C4-2B (cell line): ENCODE measurements around the gene FHIT.

Experiments
- ZFX ChIP-seq: fragments of 450-650 bp; IDR thresholded peaks from 2 replicates; pipeline ENCODE4 v1.6.1; 2017
- TF ChIP-seq, protein P1 (sequence below): fragments of 450-650 bp; conservative IDR thresholded peaks from 2 replicates; pipeline ENCODE4 v1.5.1; 2017; ENCODE audit warnings: mild to moderate bottlenecking

DNA sequence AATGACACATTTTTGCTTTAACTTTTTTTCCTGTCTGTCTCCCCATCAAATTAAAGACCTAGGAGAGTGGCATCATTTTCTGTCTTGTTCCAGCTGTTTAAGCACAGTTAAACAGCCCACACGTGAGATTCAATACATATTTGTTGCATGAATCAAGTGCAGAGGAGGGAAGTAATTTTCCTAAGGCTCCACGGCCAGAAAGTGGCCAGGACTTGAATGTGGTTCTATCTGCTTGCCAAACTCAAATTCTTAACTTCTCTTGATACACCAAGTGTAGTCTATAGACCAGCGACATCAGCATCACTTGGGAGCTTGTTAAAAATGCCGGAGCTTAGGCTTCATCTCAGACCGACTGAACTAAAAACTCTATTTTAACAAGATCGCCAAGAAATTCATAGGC is 1476.6 kb downstream of the FHIT start:
- TF ChIP-seq, protein P1, sequence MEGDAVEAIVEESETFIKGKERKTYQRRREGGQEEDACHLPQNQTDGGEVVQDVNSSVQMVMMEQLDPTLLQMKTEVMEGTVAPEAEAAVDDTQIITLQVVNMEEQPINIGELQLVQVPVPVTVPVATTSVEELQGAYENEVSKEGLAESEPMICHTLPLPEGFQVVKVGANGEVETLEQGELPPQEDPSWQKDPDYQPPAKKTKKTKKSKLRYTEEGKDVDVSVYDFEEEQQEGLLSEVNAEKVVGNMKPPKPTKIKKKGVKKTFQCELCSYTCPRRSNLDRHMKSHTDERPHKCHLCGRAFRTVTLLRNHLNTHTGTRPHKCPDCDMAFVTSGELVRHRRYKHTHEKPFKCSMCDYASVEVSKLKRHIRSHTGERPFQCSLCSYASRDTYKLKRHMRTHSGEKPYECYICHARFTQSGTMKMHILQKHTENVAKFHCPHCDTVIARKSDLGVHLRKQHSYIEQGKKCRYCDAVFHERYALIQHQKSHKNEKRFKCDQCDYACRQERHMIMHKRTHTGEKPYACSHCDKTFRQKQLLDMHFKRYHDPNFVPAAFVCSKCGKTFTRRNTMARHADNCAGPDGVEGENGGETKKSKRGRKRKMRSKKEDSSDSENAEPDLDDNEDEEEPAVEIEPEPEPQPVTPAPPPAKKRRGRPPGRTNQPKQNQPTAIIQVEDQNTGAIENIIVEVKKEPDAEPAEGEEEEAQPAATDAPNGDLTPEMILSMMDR: no peak
- no peak for TF ChIP-seq ZFX
